WERI-Rb-1 (cell line): ENCODE data around the gene BACH1.
A peak's percentile ranks its signal among the peaks of the same experiment; 100 is the strongest.

Experiments
- DNase-seq: peaks from one replicate; pipeline ENCODE4 v3.0.0-alpha.2; 2020
- H3K27ac ChIP-seq: fragments of 250-450 bp; sonication (Bioruptor Pico); 2 replicates; pipeline ENCODE4 v1.5.1; 2020; ENCODE audit warnings: mild to moderate bottlenecking, moderate library complexity
- H3K27me3 ChIP-seq: fragments of 250-450 bp; sonication (Bioruptor Pico); 2 replicates; pipeline ENCODE4 v1.5.1; 2021; ENCODE audit warnings: mild to moderate bottlenecking, low read depth, moderate library complexity; ENCODE audit not compliant: insufficient read depth, severe bottlenecking
- H3K36me3 ChIP-seq: fragments of 250-450 bp; sonication (Bioruptor Pico); 2 replicates; pipeline ENCODE4 v1.5.1; 2020; ENCODE audit warnings: mild to moderate bottlenecking, moderate library complexity
- H3K4me3 ChIP-seq: 2 replicates; pipeline ENCODE4 v1.5.1; 2011; ENCODE audit warnings: low read depth, mild to moderate bottlenecking, control low read depth, low read length
- H3K9me3 ChIP-seq: fragments of 250-450 bp; sonication (Bioruptor Pico); 2 replicates; pipeline ENCODE4 v1.5.1; 2021; ENCODE audit warnings: mild to moderate bottlenecking, moderate library complexity; ENCODE audit not compliant: severe bottlenecking
- TF ChIP-seq, protein P1 (sequence below): IDR thresholded peaks from 2 replicates; pipeline ENCODE4 v1.5.1; 2011; ENCODE audit warnings: low read depth, mild to moderate bottlenecking, control low read depth, inconsistent platforms, low read length

The BACH1 gene

GRCh38 chr21:29374481-29374880, 75.8 kb downstream of the BACH1 start:
- Histone ChIP-seq H3K4me3 (no peak overlapping the region), H3K36me3 (peaks cover 28% of the 10 kb centered on the region), H3K9me3 (peaks cover 4% of the 10 kb centered on the region), H3K27me3 (no peaks in the 10 kb centered on the region), H3K27ac (no peak overlapping the region)
- no peak for DNase-seq
- TF ChIP-seq, protein P1, sequence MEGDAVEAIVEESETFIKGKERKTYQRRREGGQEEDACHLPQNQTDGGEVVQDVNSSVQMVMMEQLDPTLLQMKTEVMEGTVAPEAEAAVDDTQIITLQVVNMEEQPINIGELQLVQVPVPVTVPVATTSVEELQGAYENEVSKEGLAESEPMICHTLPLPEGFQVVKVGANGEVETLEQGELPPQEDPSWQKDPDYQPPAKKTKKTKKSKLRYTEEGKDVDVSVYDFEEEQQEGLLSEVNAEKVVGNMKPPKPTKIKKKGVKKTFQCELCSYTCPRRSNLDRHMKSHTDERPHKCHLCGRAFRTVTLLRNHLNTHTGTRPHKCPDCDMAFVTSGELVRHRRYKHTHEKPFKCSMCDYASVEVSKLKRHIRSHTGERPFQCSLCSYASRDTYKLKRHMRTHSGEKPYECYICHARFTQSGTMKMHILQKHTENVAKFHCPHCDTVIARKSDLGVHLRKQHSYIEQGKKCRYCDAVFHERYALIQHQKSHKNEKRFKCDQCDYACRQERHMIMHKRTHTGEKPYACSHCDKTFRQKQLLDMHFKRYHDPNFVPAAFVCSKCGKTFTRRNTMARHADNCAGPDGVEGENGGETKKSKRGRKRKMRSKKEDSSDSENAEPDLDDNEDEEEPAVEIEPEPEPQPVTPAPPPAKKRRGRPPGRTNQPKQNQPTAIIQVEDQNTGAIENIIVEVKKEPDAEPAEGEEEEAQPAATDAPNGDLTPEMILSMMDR: no peak

- peak overlapping the region; percentile 10; the same call in 1 of the 2 replicates for H3K27ac ChIP-seq
- H3K27me3 ChIP-seq: no peaks in the 10 kb centered on the region
- no peak overlapping the region for H3K4me3 ChIP-seq
- no peaks in the 10 kb centered on the region for H3K9me3 ChIP-seq
- peak; percentile 87 for DNase-seq
- TF ChIP-seq, protein P1: peak; percentile 84
- peaks cover 24% of the 10 kb centered on the region for H3K36me3 ChIP-seq
Observed at GRCh38 chr21:29376556-29376955, 77.8 kb downstream of the BACH1 start.

GRCh38 chr21:29377266-29377665, 78.5 kb downstream of the BACH1 start:
- H3K27ac ChIP-seq: no peak overlapping the region
- no peaks in the 10 kb centered on the region for H3K27me3 ChIP-seq
- no peak for DNase-seq
- peaks cover 21% of the 10 kb centered on the region for H3K36me3 ChIP-seq
- TF ChIP-seq, protein P1: no peak
- no peak overlapping the region for H3K4me3 ChIP-seq
- no peaks in the 10 kb centered on the region for H3K9me3 ChIP-seq

GRCh38 chr21:29378832-29379231, 80.1 kb downstream of the BACH1 start:
- Histone ChIP-seq H3K4me3 (no peak overlapping the region), H3K27ac (no peak overlapping the region), H3K9me3 (no peaks in the 10 kb centered on the region), H3K36me3 (peaks cover 6% of the 10 kb centered on the region; the same call in 1 of the 2 replicates), H3K27me3 (no peaks in the 10 kb centered on the region)
- no peak for DNase-seq
- TF ChIP-seq, protein P1: no peak

DNA sequence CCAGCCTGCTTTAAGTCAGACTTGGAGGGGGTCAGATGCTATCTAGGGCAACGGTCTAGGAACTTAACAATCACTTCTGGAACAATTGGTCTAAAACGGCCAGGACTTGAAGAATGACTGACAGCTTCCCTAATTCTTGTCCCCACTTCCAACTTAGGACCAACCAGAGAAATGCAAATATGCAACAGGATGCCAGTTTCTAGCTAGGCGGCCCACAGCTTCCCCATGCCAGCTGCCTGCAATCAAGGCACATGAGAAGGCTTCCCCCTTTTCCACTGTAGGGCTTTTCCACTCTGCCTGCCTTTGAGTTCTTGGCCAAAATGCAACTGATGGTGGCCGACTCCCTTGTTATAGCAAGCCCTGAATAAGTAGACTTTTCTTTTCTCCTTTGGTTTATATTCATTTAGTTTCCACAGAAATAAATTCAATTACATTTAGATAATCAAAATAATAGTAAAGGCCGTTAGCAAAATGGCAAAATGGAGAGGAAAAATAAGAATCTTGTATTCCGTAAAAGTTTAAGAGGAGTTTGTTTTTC, 80.9 kb downstream of the BACH1 start:
- DNase-seq: no peak
- TF ChIP-seq, protein P1: no peak
- no peak overlapping the region for H3K4me3 ChIP-seq
- no peaks in the 10 kb centered on the region; the same call in 1 of the 2 replicates for H3K36me3 ChIP-seq
- no peaks in the 10 kb centered on the region for H3K27me3 ChIP-seq
- no peaks in the 10 kb centered on the region for H3K9me3 ChIP-seq
- no peak overlapping the region for H3K27ac ChIP-seq

- no peaks in the 10 kb centered on the region; the same call in 1 of the 2 replicates for H3K36me3 ChIP-seq
- H3K27me3 ChIP-seq: no peaks in the 10 kb centered on the region
- no peak overlapping the region for H3K4me3 ChIP-seq
- no peak overlapping the region for H3K27ac ChIP-seq
- no peaks in the 10 kb centered on the region for H3K9me3 ChIP-seq
- TF ChIP-seq, protein P1: no peak
- DNase-seq: no peak
Observed at GRCh38 chr21:29382030-29382654, 83.4 kb downstream of the BACH1 start.
